HCT116 (cell line): ENCODE measurements around the gene PFKP. TPM values are rescaled to one million over a fixed set of nuclear protein-coding genes. Genes with fewer than 3 reads are reported as not detected.

Source experiments
- ATAC-seq: fragments of 200-7000 bp; cut with Tn5 transposase; 2 replicates; pipeline ENCODE4 v1.9.1; 2020; ENCODE audit warnings: mild to moderate bottlenecking, moderate library complexity
- BruUV-seq: library from RNA; stranded (reverse); fragments of 400-500 nt; replicated peaks from 2 replicates; lab custom pipeline; 2021; lab: Mats Ljungman, UMichigan
- CTCF ChIA-PET: fragments of 300-600 bp; sonication (Branson Sonifier 250); formaldehyde crosslinking; loops from one replicate; lab custom pipeline; 2021; ENCODE audit warnings: antibody characterized with exemption; lab: Charles Lee
- POLR2A ChIA-PET: fragments of 300-600, 350-600 bp; sonication (Branson Sonifier 250); formaldehyde crosslinking; loops from one replicate; lab custom pipeline; 2021; ENCODE audit warnings: antibody characterized with exemption; lab: Charles Lee
- RAD21 ChIA-PET, 2 experiments: fragments of 300-600 bp; sonication (Branson Sonifier 250); formaldehyde crosslinking; loops; one replicate each; lab custom pipeline; 2023; ENCODE audit warnings: low total read pairs in 2 of 2; ENCODE audit not compliant: uncharacterized antibody in 2 of 2, unreplicated experiment in 2 of 2, low non-redundant PET in 1 of 2; lab: Charles Lee
- DNase-seq: peaks from one replicate; pipeline ENCODE4 v3.0.0-alpha.2; 2010; ENCODE audit warnings: low read depth, low spot score
- H2AFZ ChIP-seq: fragments of 200-600 bp; shearing (Covaris generic), sonication (generic); 2 replicates; pipeline ENCODE4 v1.6.1; 2017; ENCODE audit warnings: low read depth, mixed run types, mixed read lengths, antibody characterized with exemption, low read length; ENCODE audit not compliant: poor library complexity, severe bottlenecking
- H3K27ac ChIP-seq: 2 replicates; pipeline ENCODE4 v1.5.1; 2012; ENCODE audit warnings: low read depth, low read length
- H3K27me3 ChIP-seq: fragments of 200-600 bp; sonication (generic); 2 replicates; pipeline ENCODE4 v1.6.1; 2016; ENCODE audit warnings: mixed run types, low read length, mixed read lengths; ENCODE audit not compliant: insufficient read depth
- H3K36me3 ChIP-seq, 2 experiments: fragments of 200-500 bp in 1 of 2; fragments of 200-600 bp in 1 of 2; sonication (Bioruptor generic) in 1 of 2; sonication (generic) in 1 of 2; 2 replicates each; pipeline versions ENCODE4 v1.5.1 to v1.6.1; 2014 to 2016; ENCODE audit warnings: low read length in 2 of 2, inconsistent platforms in 1 of 2, mixed read lengths in 1 of 2, mixed run types in 1 of 2; ENCODE audit not compliant: insufficient read depth in 2 of 2, control insufficient read depth in 1 of 2
- H3K4me1 ChIP-seq, 2 experiments: fragments of 200-600 bp in 1 of 2; sonication (generic) in 1 of 2; 2 replicates each; pipeline versions ENCODE4 v1.5.1 to v1.6.1; 2012 to 2017; ENCODE audit warnings: low read length in 2 of 2, inconsistent platforms in 1 of 2, mild to moderate bottlenecking in 1 of 2, mixed read lengths in 1 of 2, mixed run types in 1 of 2, moderate library complexity in 1 of 2; ENCODE audit not compliant: insufficient read depth in 2 of 2, control insufficient read depth in 1 of 2
- H3K4me2 ChIP-seq: fragments of 200-600 bp; sonication (generic); 2 replicates; pipeline ENCODE4 v1.6.1; 2017; ENCODE audit warnings: mixed run types, low read length, mixed read lengths
- H3K4me3 ChIP-seq, 2 experiments: fragments of 200-600 bp in 1 of 2; sonication (generic) in 1 of 2; replicated peaks in 1 of 2; 2 replicates each; pipeline ENCODE4 v1.5.1; 2011 to 2016; ENCODE audit warnings: low read length in 2 of 2, control low read depth in 1 of 2, low read depth in 1 of 2, mild to moderate bottlenecking in 1 of 2, mixed read lengths in 1 of 2, mixed run types in 1 of 2
- H3K79me2 ChIP-seq: fragments of 200-600 bp; sonication (generic); 2 replicates; pipeline ENCODE4 v1.6.1; 2017; ENCODE audit warnings: mild to moderate bottlenecking, mixed run types, low read length, moderate library complexity, mixed read lengths; ENCODE audit not compliant: insufficient read depth
- H3K9ac ChIP-seq: fragments of 200-600 bp; sonication (generic); 2 replicates; pipeline ENCODE4 v1.6.1; 2016; ENCODE audit warnings: low read length, mixed read lengths
- H3K9me2 ChIP-seq: fragments of 200-600 bp; sonication (generic), shearing (Covaris generic); 2 replicates; pipeline ENCODE4 v1.6.1; 2017; ENCODE audit warnings: mixed run types, mild to moderate bottlenecking, moderate library complexity; ENCODE audit not compliant: insufficient read depth
- H3K9me3 ChIP-seq, 2 experiments: fragments of 200-500 bp in 1 of 2; fragments of 200-600 bp in 1 of 2; sonication (Bioruptor generic) in 1 of 2; sonication (generic) in 1 of 2; 2 replicates each; pipeline ENCODE4 v1.6.1; 2014 to 2017; ENCODE audit warnings: low read length in 2 of 2, mixed read lengths in 2 of 2, inconsistent platforms in 1 of 2, low read depth in 1 of 2, mild to moderate bottlenecking in 1 of 2, mixed run types in 1 of 2, moderate library complexity in 1 of 2; ENCODE audit not compliant: control insufficient read depth in 1 of 2, insufficient read depth in 1 of 2
- H4K20me1 ChIP-seq: fragments of 200-600 bp; sonication (generic), shearing (Covaris generic); 2 replicates; pipeline ENCODE4 v1.6.1; 2017; ENCODE audit warnings: mixed run types, mild to moderate bottlenecking, moderate library complexity; ENCODE audit not compliant: insufficient read depth
- CEBPB ChIP-seq: IDR thresholded peaks from 2 replicates; pipeline ENCODE4 v1.6.1; 2012; ENCODE audit warnings: low read depth
- EGR1 ChIP-seq: IDR thresholded peaks from 2 replicates; pipeline ENCODE4 v1.6.1; 2012; ENCODE audit warnings: low read depth
- EZH2 ChIP-seq: fragments of 200-600 bp; sonication (generic); IDR thresholded peaks from 2 replicates; pipeline ENCODE4 v1.6.1; 2017; ENCODE audit warnings: antibody characterized with exemption, mixed run types
- FOSL1 ChIP-seq: IDR thresholded peaks from 2 replicates; pipeline ENCODE4 v1.6.1; 2012; ENCODE audit warnings: low read depth
- MAX ChIP-seq: IDR thresholded peaks from 2 replicates; pipeline ENCODE4 v1.6.1; 2012
- POLR2A ChIP-seq: IDR thresholded peaks from 2 replicates; pipeline ENCODE4 v1.7.0; 2011; ENCODE audit warnings: borderline replicate concordance; ENCODE audit not compliant: insufficient read depth, insufficient read length; ENCODE audit errors: extremely low read depth
- POLR2AphosphoS5 ChIP-seq: IDR thresholded peaks from 2 replicates; pipeline ENCODE4 v1.6.1; 2011; ENCODE audit warnings: mild to moderate bottlenecking, low read depth, low read length, moderate library complexity
- RAD21 ChIP-seq: IDR thresholded peaks from 2 replicates; pipeline ENCODE4 v1.6.1; 2012; ENCODE audit warnings: low read depth, mild to moderate bottlenecking
- SRF ChIP-seq: IDR thresholded peaks from 2 replicates; pipeline ENCODE4 v1.6.1; 2012; ENCODE audit warnings: low read depth
- YY1 ChIP-seq: IDR thresholded peaks from 2 replicates; pipeline ENCODE4 v1.6.1; 2011; ENCODE audit warnings: low read length, low read depth, moderate library complexity, mild to moderate bottlenecking; ENCODE audit not compliant: insufficient replicate concordance; ENCODE audit errors: extremely low read depth
- ZBTB33 ChIP-seq: IDR thresholded peaks from 2 replicates; pipeline ENCODE4 v1.6.1; 2011; ENCODE audit warnings: mild to moderate bottlenecking, low read length, moderate library complexity; ENCODE audit not compliant: insufficient replicate concordance; ENCODE audit errors: extremely low read depth
- ZFX ChIP-seq: fragments of 450-650 bp; IDR thresholded peaks from 2 replicates; pipeline ENCODE4 v1.6.1; 2017
- intact Hi-C: fragments of 100-400 bp; cut with micrococcal nuclease; formaldehyde crosslinking; loops from 2 replicates; pipeline ENCODE4 v1.10.0; 2022
- total RNA-seq: library from RNA; stranded (reverse); gene quantifications from one replicate; pipeline ENCODE4 v1.2.1, GENCODE V29; 2021; ENCODE audit not compliant: unreplicated experiment

The PFKP gene
- total RNA-seq, 1 experiment from 2014 or later: 237 TPM

- CTCF ChIA-PET: interaction anchor here (0.5 kb wide), 1 partner anchor 29 kb away, joined by 4 read pairs; no protein-coding TSS in a partner anchor
Observed at GRCh38 chr10:3109196-3109595, 41.8 kb downstream of the PFKP start.

More at GRCh38 chr10:3109196-3109595, 41.8 kb downstream of the PFKP start:
- Histone ChIP-seq H3K27me3 (no peaks in the 10 kb centered on the region), H3K4me3 (no peak overlapping the region), H3K36me3 (peaks cover 60 to 75% of the 10 kb centered on the region in 2 experiments), H3K27ac (no peak overlapping the region)
- no peak for DNase-seq
- RAD21 ChIA-PET: no interaction called here
- TF ChIP-seq POLR2AphosphoS5 (no peak), POLR2A (no peak), MAX (no peak), EZH2 (no peak), ZBTB33 (no peak), ZFX (no peak), EGR1 (no peak), CEBPB (no peak), RAD21 (no peak), YY1 (no peak), FOSL1 (no peak), SRF (no peak)
- TF ChIP-seq, all 23 proteins: peak for 0
- Histone ChIP-seq H3K9me3 (no peaks in the 10 kb centered on the region), H2AFZ (no peak overlapping the region), H3K9me2 (no peaks in the 10 kb centered on the region), H3K4me2 (no peak overlapping the region), H3K4me1 (no peaks in the 10 kb centered on the region), H3K9ac (no peak overlapping the region), H4K20me1 (no peaks in the 10 kb centered on the region), H3K79me2 (peaks cover 44% of the 10 kb centered on the region)
- no peak for ATAC-seq
- no TSS peak for BruUV-seq
- POLR2A ChIA-PET: no interaction called here
- intact Hi-C loops: no loop called here
